Suprapubic skin (tissue), 3 donors: ENCODE measurements around the gene CCK.

Experiments used
- CTCF ChIP-seq, 2 donors: fragments of 200-600 bp in 1 of 2; fragments of 450-650 bp in 1 of 2; sonication (generic) in 1 of 2; IDR thresholded peaks; one replicate each; pipeline ENCODE4 v1.5.1; 2016 to 2019; ENCODE audit warnings: antibody characterized with exemption in 2 of 2, mild to moderate bottlenecking in 1 of 2, moderate library complexity in 1 of 2
- POLR2AphosphoS5 ChIP-seq, 3 donors: sonication (generic); formaldehyde crosslinking; IDR thresholded peaks; one replicate each; pipeline ENCODE4 v1.6.1; 2017; ENCODE audit warnings: antibody characterized with exemption in 3 of 3

DNA sequence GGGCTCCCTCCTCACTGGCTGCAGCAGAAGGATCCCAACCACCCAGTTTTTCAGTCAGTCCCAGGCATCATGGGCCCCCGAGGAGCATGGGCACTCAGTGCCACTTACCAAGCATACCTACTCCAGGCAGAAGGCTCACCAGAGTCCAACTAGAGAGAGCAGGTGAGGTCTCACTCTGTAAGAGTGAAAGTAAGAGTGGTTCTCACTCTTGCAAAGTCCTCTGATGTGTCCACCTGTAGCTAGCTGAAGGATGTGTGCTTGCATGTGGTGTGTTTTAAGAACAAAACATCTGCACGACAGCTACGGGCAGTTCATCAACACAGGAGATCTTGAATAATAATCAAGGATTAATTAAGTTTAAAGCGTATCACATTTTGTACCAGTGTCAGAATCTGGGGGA is 49.7 kb downstream of the CCK start:
- TF ChIP-seq CTCF (IDR thresholded peaks at IDR 0.05) (no peak), POLR2AphosphoS5 (IDR thresholded peaks at IDR 0.05) (no peak)
